ENCODE data around the gene FHOD3. TPM values are rescaled to one million over a fixed set of nuclear protein-coding genes. Genes with fewer than 3 reads are reported as not detected.

FHOD3 gene
- total RNA-seq, 4 donors from 2014 or later = 0.26 to 13.8 (median 4.9) TPM; not detected in 1

DNA sequence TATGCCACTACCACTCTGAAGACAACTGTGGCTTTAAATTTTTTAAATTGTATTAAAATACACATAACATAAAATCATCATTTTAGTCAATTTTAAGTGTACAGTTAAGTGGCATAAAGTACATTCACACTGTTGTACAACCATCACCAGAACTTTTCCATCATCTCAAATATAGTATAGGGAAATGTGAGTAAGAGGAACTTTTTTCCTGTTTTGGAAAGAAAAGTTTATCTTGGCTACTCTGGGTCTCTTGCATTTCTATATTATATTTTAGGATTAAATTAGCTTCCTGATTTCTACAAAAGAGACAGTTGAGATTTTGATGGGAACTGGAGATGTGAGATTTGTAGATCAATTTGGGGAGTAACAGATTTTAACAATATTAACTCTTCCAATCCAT is 528.0 kb downstream of the FHOD3 start:
- TF ChIP-seq, protein P1, sequence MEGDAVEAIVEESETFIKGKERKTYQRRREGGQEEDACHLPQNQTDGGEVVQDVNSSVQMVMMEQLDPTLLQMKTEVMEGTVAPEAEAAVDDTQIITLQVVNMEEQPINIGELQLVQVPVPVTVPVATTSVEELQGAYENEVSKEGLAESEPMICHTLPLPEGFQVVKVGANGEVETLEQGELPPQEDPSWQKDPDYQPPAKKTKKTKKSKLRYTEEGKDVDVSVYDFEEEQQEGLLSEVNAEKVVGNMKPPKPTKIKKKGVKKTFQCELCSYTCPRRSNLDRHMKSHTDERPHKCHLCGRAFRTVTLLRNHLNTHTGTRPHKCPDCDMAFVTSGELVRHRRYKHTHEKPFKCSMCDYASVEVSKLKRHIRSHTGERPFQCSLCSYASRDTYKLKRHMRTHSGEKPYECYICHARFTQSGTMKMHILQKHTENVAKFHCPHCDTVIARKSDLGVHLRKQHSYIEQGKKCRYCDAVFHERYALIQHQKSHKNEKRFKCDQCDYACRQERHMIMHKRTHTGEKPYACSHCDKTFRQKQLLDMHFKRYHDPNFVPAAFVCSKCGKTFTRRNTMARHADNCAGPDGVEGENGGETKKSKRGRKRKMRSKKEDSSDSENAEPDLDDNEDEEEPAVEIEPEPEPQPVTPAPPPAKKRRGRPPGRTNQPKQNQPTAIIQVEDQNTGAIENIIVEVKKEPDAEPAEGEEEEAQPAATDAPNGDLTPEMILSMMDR (IDR thresholded peaks at IDR 0.05) = no peak
- no peak for TF ChIP-seq POLR2A (IDR thresholded peaks at IDR 0.05)
- no peak overlapping the region for H3K27ac ChIP-seq
- no peaks in the 10 kb centered on the region for H3K36me3 ChIP-seq
- no peak overlapping the region for H3K4me3 ChIP-seq
- H3K9me3 ChIP-seq = no peaks in the 10 kb centered on the region
- no peak for DNase-seq
- intact Hi-C loops (cut with DNase I; ENCODE audit: low total_unique reads) = no loop called here
- no peaks in the 10 kb centered on the region for H3K27me3 ChIP-seq
- no peaks in the 10 kb centered on the region for H3K4me1 ChIP-seq

DNA sequence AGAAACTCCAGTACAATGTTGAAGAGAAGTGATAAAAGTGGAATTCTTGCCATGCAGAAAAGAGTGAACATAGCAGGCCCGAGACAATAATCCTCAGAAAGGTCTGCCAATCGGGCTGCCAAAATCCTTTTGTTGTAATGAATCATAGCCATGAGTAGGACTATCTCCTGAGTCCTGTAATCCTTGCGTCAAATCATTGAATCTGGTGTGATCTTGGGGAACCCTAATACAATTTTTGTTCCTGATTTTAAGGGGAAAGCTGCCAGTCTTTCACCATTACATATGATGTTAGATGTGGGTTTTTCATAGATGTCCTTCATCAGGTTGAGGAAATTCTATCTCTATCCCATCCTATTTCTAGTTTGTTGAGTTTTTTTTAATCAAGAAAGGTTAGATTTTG is 529.0 kb downstream of the FHOD3 start:
- no peak for DNase-seq
- intact Hi-C loops (cut with DNase I; ENCODE audit: low total_unique reads) = no loop called here
- H3K36me3 ChIP-seq = no peaks in the 10 kb centered on the region
- H3K27me3 ChIP-seq = no peaks in the 10 kb centered on the region
- H3K9me3 ChIP-seq = no peaks in the 10 kb centered on the region
- no peak for TF ChIP-seq POLR2A (IDR thresholded peaks at IDR 0.05)
- TF ChIP-seq, protein P1 (IDR thresholded peaks at IDR 0.05) = no peak
- no peaks in the 10 kb centered on the region for H3K4me1 ChIP-seq
- H3K27ac ChIP-seq = no peak overlapping the region
- H3K4me3 ChIP-seq = no peak overlapping the region

DNA sequence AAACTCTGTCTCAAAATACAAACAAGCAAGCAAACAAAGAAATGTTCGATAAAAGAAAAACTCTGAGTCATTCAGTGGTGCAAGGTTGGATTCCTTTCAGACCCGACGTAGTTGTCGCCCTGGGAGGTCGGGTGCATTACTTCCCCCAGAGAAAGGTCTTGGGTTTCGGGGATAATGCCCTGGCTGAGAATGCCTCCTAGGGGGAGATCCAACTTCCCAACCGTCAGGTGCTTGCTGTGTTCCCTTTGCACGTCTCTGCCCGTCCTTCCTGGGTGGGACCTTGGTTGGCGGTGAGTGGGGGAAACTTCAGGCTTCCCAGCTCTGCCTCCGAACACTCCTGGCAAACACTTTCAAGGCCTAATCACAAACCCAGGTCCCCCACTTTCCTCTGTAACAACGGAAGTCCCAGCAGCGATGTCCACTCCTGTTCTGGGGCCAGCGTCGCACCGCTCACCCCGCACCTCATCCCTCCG is 530.7 kb downstream of the FHOD3 start:
- Histone ChIP-seq H3K4me1 (no peaks in the 10 kb centered on the region), H3K4me3 (peak overlapping the region; percentile 74 to 80), H3K36me3 (no peaks in the 10 kb centered on the region), H3K9me3 (no peaks in the 10 kb centered on the region), H3K27me3 (no peaks in the 10 kb centered on the region), H3K27ac (peak overlapping the region; percentile 75 to 86)
- DNase-seq = peak; percentile 18 to 26
- intact Hi-C loops (cut with DNase I; ENCODE audit: low total_unique reads) = no loop called here
- no peak for TF ChIP-seq POLR2A (IDR thresholded peaks at IDR 0.05)
- TF ChIP-seq, protein P1 (IDR thresholded peaks at IDR 0.05) = no peak

DNA sequence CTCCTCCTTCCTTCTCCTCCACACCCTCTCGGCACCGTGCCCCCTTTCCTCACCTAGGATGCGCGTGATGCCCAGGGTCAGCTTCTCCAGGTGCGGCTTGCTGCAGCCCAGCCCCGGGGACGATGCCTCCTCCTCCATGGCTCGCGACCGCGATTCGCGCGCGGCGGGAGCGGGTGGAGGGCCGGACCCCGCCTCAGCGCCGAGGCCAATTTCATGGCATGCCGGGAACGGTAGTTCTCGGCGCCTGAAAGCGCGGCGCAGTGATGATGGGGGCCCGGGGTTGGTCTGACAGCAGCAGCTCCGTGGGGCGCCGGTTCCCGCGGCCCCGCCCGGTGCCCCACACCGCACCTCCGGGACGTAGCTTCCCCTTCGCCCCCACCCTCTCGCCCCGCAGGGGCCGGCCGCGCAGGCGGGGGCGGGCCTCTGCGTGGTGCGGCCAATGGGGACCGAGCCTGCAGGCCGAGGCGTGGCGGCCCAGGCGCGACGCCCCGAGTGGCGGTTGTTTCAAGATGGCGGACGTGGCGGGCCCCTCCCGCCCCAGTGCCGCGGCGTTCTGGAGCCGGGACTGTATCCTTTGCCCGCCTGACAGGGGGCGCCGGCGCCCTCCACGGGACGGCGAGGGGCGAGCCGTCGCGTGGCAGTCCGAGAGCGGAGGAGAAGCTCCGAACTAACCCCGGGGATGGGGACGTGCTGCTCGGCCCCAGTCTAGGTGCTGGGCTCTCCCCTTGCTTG is 531.3 kb downstream of the FHOD3 start, which contains the start of the genes KIAA1328 and TPGS2:
Gene KIAA1328 (plus strand): TSS at position 498 of the 732 bp plus-strand sequence. CDS start 12 bp downstream, at position 510.
Gene TPGS2 (minus strand): TSS at position 373 of the 732 bp plus-strand sequence. CDS start 235 bp downstream, at position 138.
- Histone ChIP-seq H3K4me3 (peak within 1 kb of the TSS; percentile 74 to 80), H3K27me3 (no peaks in the 10 kb centered on the region), H3K9me3 (no peaks in the 10 kb centered on the region), H3K27ac (peak within 1 kb of the TSS; percentile 75 to 86), H3K4me1 (no peaks in the 10 kb centered on the region), H3K36me3 (no peaks in the 10 kb centered on the region)
- DNase-seq = peak; percentile 68 to 80
- peak; percentile 22 to 59 for TF ChIP-seq POLR2A (IDR thresholded peaks at IDR 0.05)
- TF ChIP-seq, protein P1 (IDR thresholded peaks at IDR 0.05) = peak in 3 of 4 experiments; percentile 32 to 41 (median 33)
- intact Hi-C loops (cut with DNase I; ENCODE audit: low total_unique reads) = no loop called here

Other genes starting within 250 kb of the FHOD3 start
- gene RPRD1A, start 230.2 kb upstream of the FHOD3 start, total RNA-seq = 10 to 100 TPM; 55.2 to 99.1 (median 71.1) TPM
- gene SLC39A6, start 168.4 kb upstream of the FHOD3 start, total RNA-seq = 10 to 100 TPM in 3 of 4 donors, 1 to 10 TPM in 1; 7.7 to 90.6 (median 31.1) TPM
- 100 to 1,000 TPM in 2 of 4 donors, 10 to 100 TPM in 2; 73.3 to 152 (median 113) TPM for gene ELP2, start 167.8 kb upstream of the FHOD3 start, total RNA-seq
- 1 to 10 TPM in 2 of 4 donors, under 1 TPM in 1, not detected in 1; under 0.01 to 1.7 (median 1.4) TPM for gene MOCOS, start 110.2 kb upstream of the FHOD3 start, total RNA-seq

Measured in uterus (tissue), 4 donors.